IPS DF 6.9 (cell line): ENCODE results near the gene DCP1A.
"Not testable (repeated sequence)": the region's sequence is repeated elsewhere in the genome, so short reads cannot be mapped to it uniquely, and the experiment has no call there.

Source experiments
- DNase-seq: peaks from one replicate; pipeline ENCODE4 v3.0.0-alpha.2; 2013; ENCODE audit warnings: low read depth, low spot score
- H3K27ac ChIP-seq: one replicate; pipeline ENCODE4 v1.5.1; 2013; ENCODE audit warnings: low read length, control low read depth
- H3K27me3 ChIP-seq: 2 replicates; pipeline ENCODE4 v1.6.1; 2013; ENCODE audit warnings: mild to moderate bottlenecking, low read length; ENCODE audit not compliant: control insufficient read depth, insufficient read depth
- H3K36me3 ChIP-seq: 2 replicates; pipeline ENCODE4 v1.6.1; 2013; ENCODE audit warnings: low read length; ENCODE audit not compliant: control insufficient read depth, insufficient read depth
- H3K4me1 ChIP-seq: 2 replicates; pipeline ENCODE4 v1.6.1; 2013; ENCODE audit warnings: low read length; ENCODE audit not compliant: control insufficient read depth, insufficient read depth
- H3K4me3 ChIP-seq: 2 replicates; pipeline ENCODE4 v1.5.1; 2013; ENCODE audit warnings: mild to moderate bottlenecking, low read length
- H3K9me3 ChIP-seq: 2 replicates; pipeline ENCODE4 v1.6.1; 2013; ENCODE audit warnings: low read length, inconsistent platforms; ENCODE audit not compliant: control insufficient read depth, insufficient read depth
- WGBS: extraction: QIAGEN DNeasy Blood & Tissue Kit; methylation state at CpG from one replicate; pipeline ENCODE4 v1.1.7; 2013; ENCODE audit warnings: mixed read lengths, missing lambda C conversion rate; ENCODE audit not compliant: insufficient read length, insufficient coverage; 5-methylcytosine and 5-hydroxymethylcytosine counted together

Gene DCP1A

DNA sequence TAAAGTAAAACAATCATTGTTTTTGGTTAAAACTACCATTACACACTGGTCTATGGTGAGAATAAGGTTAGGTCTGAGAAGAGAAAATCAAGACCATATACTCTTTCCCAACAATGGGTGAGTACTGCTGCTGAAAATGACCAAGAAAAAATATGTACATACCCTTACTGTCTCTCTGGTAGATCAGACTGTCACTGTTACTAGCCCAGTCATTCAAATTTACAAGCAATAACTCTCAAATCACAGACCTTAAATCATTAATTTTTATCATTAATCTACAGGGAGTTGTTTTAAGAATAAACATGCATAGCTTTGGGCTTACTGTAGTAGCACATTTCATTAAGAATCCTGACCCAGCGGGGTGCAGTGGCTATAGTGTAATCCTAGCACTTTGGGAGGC, 17.4 kb downstream of the DCP1A start:
- no peak overlapping the region for H3K4me3 ChIP-seq
- no peaks in the 10 kb centered on the region for H3K9me3 ChIP-seq
- WGBS: no CpG with 5 or more reads among the region's 1 CpG
- H3K27ac ChIP-seq: no peak overlapping the region
- DNase-seq: no peak
- H3K4me1 ChIP-seq: no peaks in the 10 kb centered on the region
- H3K36me3 ChIP-seq: no peaks in the 10 kb centered on the region; the same call in 1 of the 2 replicates
- no peaks in the 10 kb centered on the region for H3K27me3 ChIP-seq

DNA sequence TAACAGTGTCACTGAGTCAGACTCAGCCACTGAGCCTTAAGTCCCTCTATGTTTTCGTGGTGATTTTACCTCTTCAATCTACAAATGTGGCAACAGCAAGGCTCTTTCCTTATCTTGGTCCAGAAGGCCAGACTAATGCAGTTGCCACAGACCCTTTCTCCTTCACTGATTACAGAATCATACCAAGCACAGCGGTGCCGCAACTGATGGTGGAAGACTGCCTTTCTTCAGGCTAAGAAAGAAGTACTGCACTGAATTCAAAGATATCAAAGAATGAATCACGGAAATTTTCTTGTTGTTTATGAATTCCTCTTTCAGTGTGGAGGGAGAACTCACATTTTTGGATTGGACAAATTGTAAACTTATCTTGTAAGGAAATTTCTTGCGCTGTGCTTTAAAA, 18.6 kb downstream of the DCP1A start:
- H3K27ac ChIP-seq: no peak overlapping the region
- WGBS: no CpG with 5 or more reads among the region's 5 CpGs
- H3K4me1 ChIP-seq: no peaks in the 10 kb centered on the region
- H3K36me3 ChIP-seq: no peaks in the 10 kb centered on the region; the same call in 1 of the 2 replicates
- no peak overlapping the region for H3K4me3 ChIP-seq
- H3K27me3 ChIP-seq: no peaks in the 10 kb centered on the region
- DNase-seq: no peak
- H3K9me3 ChIP-seq: no peaks in the 10 kb centered on the region

DNA sequence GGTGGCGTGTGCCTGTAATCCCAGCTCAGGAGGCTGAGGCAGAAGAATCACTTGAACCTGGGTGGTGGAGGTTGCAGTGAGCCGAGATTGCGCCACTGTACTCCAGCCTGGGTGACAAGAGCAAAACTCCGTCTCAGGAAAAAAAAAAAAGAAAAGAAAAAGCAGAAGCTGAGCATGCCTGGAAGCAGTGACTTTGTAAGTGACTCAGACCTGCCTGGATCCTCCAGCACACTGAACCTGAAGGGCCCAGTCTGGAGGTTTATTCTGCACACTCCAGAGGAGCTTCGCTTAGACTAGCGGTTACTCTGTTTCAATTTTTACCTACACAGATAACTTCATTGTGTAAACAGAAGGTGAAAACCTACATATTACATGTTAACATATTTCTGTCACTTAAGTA, 19.4 kb downstream of the DCP1A start:
- DNase-seq, H3K36me3 ChIP-seq, H3K27me3 ChIP-seq, H3K9me3 ChIP-seq, H3K4me3 ChIP-seq, H3K4me1 ChIP-seq, H3K27ac ChIP-seq: not testable (repeated sequence)
- WGBS: no CpG with 5 or more reads among the region's 6 CpGs

- H3K9me3 ChIP-seq: no peaks in the 10 kb centered on the region
- no CpG with 5 or more reads among the region's 5 CpGs for WGBS
These were observed 23.2 kb downstream of the DCP1A start for GRCh38 chr3:53324105-53324504.

GRCh38 chr3:53320697-53321096, 26.6 kb downstream of the DCP1A start:
- Histone ChIP-seq H3K27ac (no peak overlapping the region), H3K4me3 (no peak overlapping the region), H3K4me1 (no peaks in the 10 kb centered on the region), H3K27me3 (no peaks in the 10 kb centered on the region), H3K9me3 (no peaks in the 10 kb centered on the region), H3K36me3 (no peaks in the 10 kb centered on the region)
- WGBS: no CpG with 5 or more reads among the region's 5 CpGs
- DNase-seq: no peak

More at GRCh38 chr3:53324105-53324504, 23.2 kb downstream of the DCP1A start:
- H3K27me3 ChIP-seq: no peaks in the 10 kb centered on the region
- no peaks in the 10 kb centered on the region for H3K4me1 ChIP-seq
- no peak overlapping the region for H3K4me3 ChIP-seq
- no peaks in the 10 kb centered on the region; the same call in 1 of the 2 replicates for H3K36me3 ChIP-seq
- DNase-seq: no peak
- H3K27ac ChIP-seq: no peak overlapping the region

DNA sequence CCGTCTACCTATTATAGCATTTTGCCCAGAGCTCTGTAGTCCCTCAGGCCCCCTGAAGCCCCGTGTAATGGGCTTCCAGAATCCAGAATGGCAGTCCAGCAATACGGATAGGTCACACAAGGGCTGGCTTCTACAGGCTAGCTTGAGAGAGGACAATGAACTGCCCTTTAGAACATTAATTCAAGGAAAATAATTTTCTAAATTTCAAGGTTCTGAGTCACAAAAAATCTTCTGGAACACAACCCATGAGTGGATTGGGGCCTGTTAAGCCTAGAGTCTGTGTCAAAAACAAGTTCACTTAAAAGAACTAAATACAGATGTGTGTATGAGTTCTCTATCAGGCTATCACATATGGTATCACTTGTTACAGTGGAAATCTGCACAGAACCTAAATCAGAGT, 28.8 kb downstream of the DCP1A start:
- H3K4me3 ChIP-seq: no peak overlapping the region
- no peaks in the 10 kb centered on the region for H3K36me3 ChIP-seq
- WGBS: no CpG with 5 or more reads among the region's 3 CpGs
- H3K27me3 ChIP-seq: no peaks in the 10 kb centered on the region
- H3K27ac ChIP-seq: no peak overlapping the region
- DNase-seq: no peak
- H3K4me1 ChIP-seq: no peaks in the 10 kb centered on the region
- H3K9me3 ChIP-seq: no peaks in the 10 kb centered on the region

DNA sequence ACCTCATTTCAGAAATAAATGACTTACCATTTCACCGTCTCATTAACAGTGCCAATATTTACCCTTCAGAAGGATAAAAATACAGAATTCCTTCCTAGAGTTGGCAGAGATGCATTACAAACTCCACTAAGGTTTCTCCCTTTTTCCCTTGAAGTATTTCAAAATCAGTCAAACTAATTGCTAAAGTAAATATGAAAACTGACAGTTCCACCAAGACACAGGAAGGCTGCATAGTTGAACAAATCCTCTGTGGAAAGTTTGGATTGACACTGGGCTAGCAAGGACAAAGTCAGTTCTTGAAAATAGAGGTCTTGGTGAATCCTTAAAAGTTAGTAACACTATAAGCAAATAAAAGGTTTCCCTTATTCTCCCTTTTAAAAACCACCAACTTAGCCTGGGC, 34.5 kb downstream of the DCP1A start:
- H3K27ac ChIP-seq: no peak overlapping the region
- H3K27me3 ChIP-seq: no peaks in the 10 kb centered on the region
- H3K4me3 ChIP-seq: no peak overlapping the region
- no peak for DNase-seq
- H3K9me3 ChIP-seq: no peaks in the 10 kb centered on the region
- no peaks in the 10 kb centered on the region for H3K4me1 ChIP-seq
- peaks cover 8% of the 10 kb centered on the region; the same call in 1 of the 2 replicates for H3K36me3 ChIP-seq
- no CpG with 5 or more reads among the region's 1 CpG for WGBS

GRCh38 chr3:53311882-53312281, 35.5 kb downstream of the DCP1A start:
- DNase-seq: no peak
- Histone ChIP-seq H3K27ac (no peak overlapping the region), H3K9me3 (no peaks in the 10 kb centered on the region), H3K27me3 (no peaks in the 10 kb centered on the region), H3K4me3 (no peak overlapping the region), H3K36me3 (peaks cover 8% of the 10 kb centered on the region; the same call in 1 of the 2 replicates), H3K4me1 (no peaks in the 10 kb centered on the region)
- WGBS: no CpG with 5 or more reads among the region's 3 CpGs

DNA sequence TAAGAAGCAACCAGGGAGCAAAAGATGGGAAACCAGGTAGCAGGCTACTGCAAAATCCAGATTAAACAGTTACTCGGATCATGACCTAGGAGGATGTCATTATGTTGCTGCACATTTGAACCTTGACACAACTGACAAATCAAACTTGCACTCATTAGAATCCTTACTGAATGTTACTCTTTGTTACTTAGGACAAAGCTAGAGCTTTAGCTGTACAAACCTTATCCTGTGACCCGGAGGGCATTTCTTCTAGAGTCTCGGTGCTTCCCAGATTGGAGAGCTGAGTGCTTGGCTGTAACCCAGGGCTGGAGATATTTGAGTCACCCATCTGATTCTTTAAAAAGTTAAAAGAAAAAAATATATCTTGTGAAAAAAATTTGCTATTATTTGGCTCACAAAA, 43.4 kb downstream of the DCP1A start:
- Histone ChIP-seq H3K4me1 (no peaks in the 10 kb centered on the region), H3K27ac (no peak overlapping the region), H3K9me3 (no peaks in the 10 kb centered on the region), H3K4me3 (no peak overlapping the region), H3K36me3 (no peaks in the 10 kb centered on the region; the same call in 1 of the 2 replicates), H3K27me3 (no peaks in the 10 kb centered on the region)
- no peak for DNase-seq
- no CpG with 5 or more reads among the region's 3 CpGs for WGBS

- no peaks in the 10 kb centered on the region for H3K9me3 ChIP-seq
- H3K4me1 ChIP-seq: no peaks in the 10 kb centered on the region
- H3K27ac ChIP-seq: no peak overlapping the region
- DNase-seq: no peak
- no peaks in the 10 kb centered on the region for H3K27me3 ChIP-seq
- no peak overlapping the region for H3K4me3 ChIP-seq
- no CpG with 5 or more reads among the region's 3 CpGs for WGBS
- H3K36me3 ChIP-seq: no peaks in the 10 kb centered on the region; the same call in 1 of the 2 replicates
These were observed 43.8 kb downstream of the DCP1A start for GRCh38 chr3:53303549-53303948.

DNA sequence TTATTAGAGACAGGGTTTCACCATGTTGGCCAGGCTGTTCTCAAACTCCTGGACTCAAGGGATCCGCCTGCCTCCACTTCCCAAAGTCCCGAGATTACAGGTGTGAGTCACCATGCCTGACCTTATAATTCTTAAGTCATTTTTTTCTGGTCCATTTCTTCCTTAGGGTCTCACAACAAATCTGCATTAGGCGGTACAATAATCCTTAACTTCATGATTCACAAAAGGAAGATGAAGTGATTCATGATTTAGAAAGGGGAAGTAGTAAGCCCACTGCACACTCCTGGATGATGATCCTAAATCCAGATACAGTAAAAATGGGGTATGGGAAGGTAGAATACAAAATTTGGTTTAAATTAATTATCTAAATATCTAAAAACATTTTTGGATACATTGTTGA, 46.5 kb downstream of the DCP1A start:
- no CpG with 5 or more reads among the region's 3 CpGs for WGBS
- H3K27ac ChIP-seq: no peak overlapping the region
- no peak overlapping the region for H3K4me3 ChIP-seq
- no peaks in the 10 kb centered on the region; the same call in 1 of the 2 replicates for H3K36me3 ChIP-seq
- H3K9me3 ChIP-seq: no peaks in the 10 kb centered on the region
- no peak for DNase-seq
- H3K4me1 ChIP-seq: no peaks in the 10 kb centered on the region
- H3K27me3 ChIP-seq: no peaks in the 10 kb centered on the region
